ENCODE measurements around the gene TC2N.
"Not testable (repeated sequence)": the region's sequence is repeated elsewhere in the genome, so short reads cannot be mapped to it uniquely, and the experiment has no call there.

TC2N gene

GRCh38 chr14:91901449-91902226 is 34.3 kb upstream of the TC2N start:
- no peaks in the 10 kb centered on the region for H3K9me2 ChIP-seq (replicated peaks; ENCODE audit: insufficient read depth, low read length)
- H3K27me3 ChIP-seq (replicated peaks; ENCODE audit: insufficient read depth, low read length): no peaks in the 10 kb centered on the region
- H3K79me2 ChIP-seq (ENCODE audit: low read length): no peaks in the 10 kb centered on the region
- no peaks in the 10 kb centered on the region for H3F3A ChIP-seq (ENCODE audit: insufficient read depth, low read length)
- H3K36me3 ChIP-seq (replicated peaks; ENCODE audit: insufficient read depth, low read length): no peaks in the 10 kb centered on the region
- no peak overlapping the region for H3K27ac ChIP-seq (ENCODE audit: low read length)
- no peaks in the 10 kb centered on the region for H3K9me3 ChIP-seq (replicated peaks; ENCODE audit: insufficient read depth, low read length)
- DNase-seq: no peak
- no peaks in the 10 kb centered on the region for H4K20me1 ChIP-seq (ENCODE audit: insufficient read depth, low read length)
- H2AFZ ChIP-seq (ENCODE audit: low read length): no peak overlapping the region
- no peak overlapping the region for H3K9ac ChIP-seq (ENCODE audit: low read length)
- no peak for TF ChIP-seq EZH2 (optimal IDR thresholded peaks at IDR 0.05; ENCODE audit: low read depth, low read length)
- H3K4me3 ChIP-seq (ENCODE audit: low read length): no peak overlapping the region
- H3K4me1 ChIP-seq (ENCODE audit: low read length): no peaks in the 10 kb centered on the region
- H3K4me2 ChIP-seq (ENCODE audit: low read depth, low read length): no peak overlapping the region

GRCh38 chr14:91899806-91900205 is 32.5 kb upstream of the TC2N start:
- H3K79me2 ChIP-seq (ENCODE audit: low read length): no peaks in the 10 kb centered on the region
- H3K27me3 ChIP-seq (replicated peaks; ENCODE audit: insufficient read depth, low read length): no peaks in the 10 kb centered on the region
- H2AFZ ChIP-seq (ENCODE audit: low read length): no peak overlapping the region
- TF ChIP-seq CTCF (IDR thresholded peaks at IDR 0.05; ENCODE audit: low read length) (no peak), EZH2 (optimal IDR thresholded peaks at IDR 0.05; ENCODE audit: low read depth, low read length) (no peak), EZH2phosphoT487 (IDR thresholded peaks at IDR 0.05; ENCODE audit: low read length) (no peak)
- H4K20me1 ChIP-seq (ENCODE audit: insufficient read depth, low read length): no peaks in the 10 kb centered on the region
- no peak overlapping the region for H3K27ac ChIP-seq (ENCODE audit: low read length)
- H3K4me3 ChIP-seq (ENCODE audit: low read length): no peak overlapping the region
- H3K36me3 ChIP-seq (replicated peaks; ENCODE audit: insufficient read depth, low read length): no peaks in the 10 kb centered on the region
- H3K4me1 ChIP-seq (ENCODE audit: low read length): no peaks in the 10 kb centered on the region
- H3K9ac ChIP-seq (ENCODE audit: low read length): no peak overlapping the region
- H3F3A ChIP-seq (ENCODE audit: insufficient read depth, low read length): no peaks in the 10 kb centered on the region
- no peaks in the 10 kb centered on the region for H3K9me3 ChIP-seq (replicated peaks; ENCODE audit: insufficient read depth, low read length)
- DNase-seq: no peak
- no peaks in the 10 kb centered on the region for H3K9me2 ChIP-seq (replicated peaks; ENCODE audit: insufficient read depth, low read length)
- H3K4me2 ChIP-seq (ENCODE audit: low read depth, low read length): no peak overlapping the region

GRCh38 chr14:91899213-91899612 is 31.9 kb upstream of the TC2N start:
- no peaks in the 10 kb centered on the region for H3F3A ChIP-seq (ENCODE audit: insufficient read depth, low read length)
- H3K27ac ChIP-seq (ENCODE audit: low read length): no peak overlapping the region
- no peak overlapping the region for H3K4me3 ChIP-seq (ENCODE audit: low read length)
- H4K20me1 ChIP-seq (ENCODE audit: insufficient read depth, low read length): no peaks in the 10 kb centered on the region
- no peak overlapping the region for H3K9ac ChIP-seq (ENCODE audit: low read length)
- no peak overlapping the region for H3K4me2 ChIP-seq (ENCODE audit: low read depth, low read length)
- H3K9me3 ChIP-seq (replicated peaks; ENCODE audit: insufficient read depth, low read length): no peaks in the 10 kb centered on the region
- no peaks in the 10 kb centered on the region for H3K27me3 ChIP-seq (replicated peaks; ENCODE audit: insufficient read depth, low read length)
- H3K79me2 ChIP-seq (ENCODE audit: low read length): no peaks in the 10 kb centered on the region
- H3K36me3 ChIP-seq (replicated peaks; ENCODE audit: insufficient read depth, low read length): no peaks in the 10 kb centered on the region
- H2AFZ ChIP-seq (ENCODE audit: low read length): no peak overlapping the region
- no peak for DNase-seq
- no peaks in the 10 kb centered on the region for H3K4me1 ChIP-seq (ENCODE audit: low read length)
- no peak for TF ChIP-seq EZH2 (optimal IDR thresholded peaks at IDR 0.05; ENCODE audit: low read depth, low read length)
- H3K9me2 ChIP-seq (replicated peaks; ENCODE audit: insufficient read depth, low read length): no peaks in the 10 kb centered on the region

- Histone ChIP-seq H3K4me3 (ENCODE audit: low read length) (no peak overlapping the region), H3K9me2 (replicated peaks; ENCODE audit: insufficient read depth, low read length) (no peaks in the 10 kb centered on the region), H3K4me1 (ENCODE audit: low read length) (no peaks in the 10 kb centered on the region), H3K36me3 (replicated peaks; ENCODE audit: insufficient read depth, low read length) (no peaks in the 10 kb centered on the region), H3K27ac (ENCODE audit: low read length) (no peak overlapping the region), H3K4me2 (ENCODE audit: low read depth, low read length) (no peak overlapping the region), H3K79me2 (ENCODE audit: low read length) (no peaks in the 10 kb centered on the region), H3K9me3 (replicated peaks; ENCODE audit: insufficient read depth, low read length) (no peaks in the 10 kb centered on the region), H3K27me3 (replicated peaks; ENCODE audit: insufficient read depth, low read length) (no peaks in the 10 kb centered on the region), H4K20me1 (ENCODE audit: insufficient read depth, low read length) (no peaks in the 10 kb centered on the region), H3F3A (ENCODE audit: insufficient read depth, low read length) (no peaks in the 10 kb centered on the region), H3K9ac (ENCODE audit: low read length) (no peak overlapping the region), H2AFZ (ENCODE audit: low read length) (no peak overlapping the region)
- DNase-seq: no peak
- TF ChIP-seq CTCF (IDR thresholded peaks at IDR 0.05; ENCODE audit: low read length): no peak
- no peak for TF ChIP-seq EZH2phosphoT487 (IDR thresholded peaks at IDR 0.05; ENCODE audit: low read length)
- no peak for TF ChIP-seq EZH2 (optimal IDR thresholded peaks at IDR 0.05; ENCODE audit: low read depth, low read length)
These were observed 31.0 kb upstream of the TC2N start for GRCh38 chr14:91898372-91898771.

- not testable (repeated sequence) for H3K36me3 ChIP-seq (replicated peaks; ENCODE audit: insufficient read depth, low read length); H3K4me2 ChIP-seq (ENCODE audit: low read depth, low read length); H2AFZ ChIP-seq (ENCODE audit: low read length); H3K9ac ChIP-seq (ENCODE audit: low read length); H4K20me1 ChIP-seq (ENCODE audit: insufficient read depth, low read length); H3K27ac ChIP-seq (ENCODE audit: low read length); H3F3A ChIP-seq (ENCODE audit: insufficient read depth, low read length); H3K9me3 ChIP-seq (replicated peaks; ENCODE audit: insufficient read depth, low read length); H3K4me1 ChIP-seq (ENCODE audit: low read length); DNase-seq; H3K4me3 ChIP-seq (ENCODE audit: low read length); H3K27me3 ChIP-seq (replicated peaks; ENCODE audit: insufficient read depth, low read length); H3K79me2 ChIP-seq (ENCODE audit: low read length); H3K9me2 ChIP-seq (replicated peaks; ENCODE audit: insufficient read depth, low read length)
These were observed 30.4 kb upstream of the TC2N start for GRCh38 chr14:91897716-91898115.

Measured in MM.1S (cell line).